HG03064 (cell line): ENCODE data around the gene NPW.

Experiments used
- ATAC-seq: cut with Tn5 transposase; IDR thresholded peaks from one replicate; pipeline ENCODE4 v1.9.1; 2021; ENCODE audit warnings: low read depth; ENCODE audit not compliant: unreplicated experiment

Gene NPW

DNA sequence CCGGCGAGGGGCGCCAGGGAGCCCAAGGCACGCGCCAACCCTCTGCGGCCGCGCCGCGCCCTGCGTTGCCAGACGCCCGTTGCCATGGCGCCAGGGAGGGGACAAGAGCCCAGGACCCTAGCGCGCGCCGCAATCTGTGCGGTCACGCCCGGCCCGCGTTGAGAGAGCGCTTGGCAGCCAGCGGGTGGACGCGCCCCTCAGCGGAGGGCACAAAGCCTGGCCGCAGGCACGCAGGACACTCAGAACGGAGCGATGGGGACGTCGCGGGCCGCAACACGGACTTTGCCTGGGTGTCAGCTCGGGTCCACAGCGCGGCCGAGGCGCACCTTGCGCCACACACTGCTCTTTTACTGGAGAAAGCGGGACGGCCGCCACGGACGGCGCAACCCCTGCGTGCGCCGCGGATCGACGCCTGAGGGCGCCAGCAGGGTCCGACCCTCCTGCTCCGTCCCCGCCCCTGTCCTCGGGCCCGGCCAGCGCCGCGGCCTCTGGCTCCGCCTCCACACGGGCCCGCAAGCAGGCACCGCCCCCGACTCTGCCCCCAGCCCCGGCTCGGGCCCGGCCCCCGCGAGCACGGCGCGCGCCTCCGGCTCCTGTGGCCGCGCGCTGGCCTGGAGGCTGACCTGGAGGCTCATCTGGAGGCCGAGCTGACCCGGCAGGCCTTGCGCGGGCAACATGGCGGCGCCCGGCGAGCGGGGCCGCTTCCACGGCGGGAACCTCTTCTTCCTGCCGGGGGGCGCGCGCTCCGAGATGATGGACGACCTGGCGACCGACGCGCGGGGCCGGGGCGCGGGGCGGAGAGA lies 35.8 kb upstream of the NPW start, which contains the start of gene GFER:
Gene GFER, plus strand, starts transcription at position 650 of the 803 bp plus-strand sequence. Its CDS starts 26 bp downstream, at position 676.
- peak; percentile 64 for ATAC-seq

DNA sequence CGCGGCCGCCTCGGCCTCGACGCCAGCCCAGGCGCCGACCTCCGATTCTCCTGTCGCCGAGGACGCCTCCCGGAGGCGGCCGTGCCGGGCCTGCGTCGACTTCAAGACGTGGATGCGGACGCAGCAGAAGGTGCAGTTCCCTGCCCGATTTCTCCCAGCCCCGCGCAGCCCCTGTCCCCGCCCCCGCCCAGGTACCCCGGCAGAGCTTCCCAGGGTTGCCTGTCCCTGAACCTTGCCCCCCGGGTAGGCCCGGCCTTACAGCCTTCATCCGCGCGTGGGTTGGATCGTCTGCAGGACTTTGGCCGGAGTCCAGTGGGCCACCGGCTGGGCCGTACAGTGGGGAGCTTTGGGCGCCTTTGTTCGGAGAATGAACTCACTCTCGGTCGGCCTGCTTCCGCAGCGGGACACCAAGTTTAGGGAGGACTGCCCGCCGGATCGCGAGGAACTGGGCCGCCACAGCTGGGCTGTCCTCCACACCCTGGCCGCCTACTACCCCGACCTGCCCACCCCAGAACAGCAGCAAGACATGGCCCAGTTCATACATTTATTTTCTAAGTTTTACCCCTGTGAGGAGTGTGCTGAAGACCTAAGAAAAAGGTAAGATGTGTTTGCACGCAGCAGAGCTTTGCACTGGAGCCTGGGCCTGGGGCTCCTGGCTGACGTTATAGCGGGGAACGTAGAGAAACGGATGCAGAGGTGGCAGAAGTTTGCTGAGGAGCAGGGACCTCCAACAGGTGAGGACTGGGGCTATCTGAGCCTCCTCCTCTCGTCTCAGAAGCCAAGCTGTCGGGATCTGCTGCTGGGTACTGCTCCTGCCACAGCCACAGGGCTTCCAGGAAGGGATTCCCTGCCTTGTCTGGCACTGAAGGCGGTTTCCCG lies 35.0 kb upstream of the NPW start:
- ATAC-seq, result no peak

DNA sequence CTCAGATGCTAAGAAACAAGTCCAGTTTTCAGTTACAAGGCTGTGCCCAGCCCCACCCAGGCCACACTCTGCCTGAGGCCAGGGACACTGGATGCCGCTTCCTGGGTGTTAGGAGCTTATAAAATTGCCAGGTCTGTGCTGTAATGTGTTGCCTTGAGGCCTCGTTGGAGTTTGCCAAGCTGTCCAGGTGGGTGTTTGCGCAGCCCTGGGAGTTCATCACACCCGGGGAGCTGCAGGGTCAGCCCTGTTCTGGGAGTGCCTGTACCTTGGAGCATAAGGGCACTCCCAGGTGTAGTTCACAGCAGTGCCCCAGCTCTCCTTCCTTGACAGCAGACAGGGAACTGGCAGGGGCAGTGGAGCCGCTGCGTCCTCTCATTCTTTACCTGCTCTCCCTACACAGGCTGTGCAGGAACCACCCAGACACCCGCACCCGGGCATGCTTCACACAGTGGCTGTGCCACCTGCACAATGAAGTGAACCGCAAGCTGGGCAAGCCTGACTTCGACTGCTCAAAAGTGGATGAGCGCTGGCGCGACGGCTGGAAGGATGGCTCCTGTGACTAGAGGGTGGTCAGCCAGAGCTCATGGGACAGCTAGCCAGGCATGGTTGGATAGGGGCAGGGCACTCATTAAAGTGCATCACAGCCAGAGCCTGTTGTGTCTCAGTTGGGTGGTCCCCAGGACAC lies 34.0 kb upstream of the NPW start:
- no peak for ATAC-seq

GRCh38 chr16:1987198-1987597 lies 32.4 kb upstream of the NPW start:
- no peak for ATAC-seq

DNA sequence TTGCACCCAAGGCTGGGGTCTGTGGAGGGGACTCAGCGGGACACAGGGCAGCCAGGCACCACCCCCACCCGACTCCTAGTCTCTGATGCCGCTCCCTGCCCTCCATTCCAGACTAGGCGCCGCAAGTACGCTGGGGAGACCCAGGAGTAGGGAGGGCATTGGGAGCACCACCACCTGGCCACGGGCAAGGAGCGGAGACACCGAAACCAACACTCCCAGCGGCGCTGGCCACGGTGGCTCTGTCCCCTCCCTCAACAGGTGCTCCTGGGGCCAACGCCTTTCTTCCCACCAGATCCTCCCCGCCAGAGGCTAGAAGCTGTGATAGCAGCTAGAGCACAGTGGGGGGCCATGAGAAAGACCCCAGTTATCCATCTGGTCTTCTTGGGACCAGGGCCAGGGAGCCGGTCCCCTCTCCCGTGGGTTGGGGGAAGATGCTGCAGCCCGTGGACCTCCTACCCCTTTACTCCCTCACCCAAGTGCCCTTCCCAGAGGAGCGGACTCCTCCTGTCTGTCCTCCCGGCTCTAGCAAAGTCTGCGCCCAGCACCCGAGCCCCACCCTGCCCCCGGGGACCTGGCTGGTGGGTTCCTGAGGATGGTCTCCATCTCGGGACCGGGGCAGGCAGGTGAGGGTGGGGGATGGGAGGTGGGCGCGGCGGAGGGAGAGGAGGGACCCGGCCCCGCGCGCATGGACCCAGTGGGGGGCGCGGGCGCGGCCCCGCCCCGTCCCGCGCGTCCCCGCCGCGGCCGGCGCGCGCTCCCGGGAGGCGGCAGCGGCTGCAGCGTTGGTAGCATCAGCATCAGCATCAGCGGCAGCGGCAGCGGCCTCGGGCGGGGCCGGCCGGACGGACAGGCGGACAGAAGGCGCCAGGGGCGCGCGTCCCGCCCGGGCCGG lies 30.1 kb upstream of the NPW start, which contains the start of gene SYNGR3:
Gene SYNGR3, plus strand, starts transcription at position 762 of the 892 bp plus-strand sequence. CDS start 133 bp downstream, outside the sequence.
- no peak for ATAC-seq

GRCh38 chr16:1990101-1990350 lies 29.6 kb upstream of the NPW start:
- ATAC-seq, result no peak

DNA sequence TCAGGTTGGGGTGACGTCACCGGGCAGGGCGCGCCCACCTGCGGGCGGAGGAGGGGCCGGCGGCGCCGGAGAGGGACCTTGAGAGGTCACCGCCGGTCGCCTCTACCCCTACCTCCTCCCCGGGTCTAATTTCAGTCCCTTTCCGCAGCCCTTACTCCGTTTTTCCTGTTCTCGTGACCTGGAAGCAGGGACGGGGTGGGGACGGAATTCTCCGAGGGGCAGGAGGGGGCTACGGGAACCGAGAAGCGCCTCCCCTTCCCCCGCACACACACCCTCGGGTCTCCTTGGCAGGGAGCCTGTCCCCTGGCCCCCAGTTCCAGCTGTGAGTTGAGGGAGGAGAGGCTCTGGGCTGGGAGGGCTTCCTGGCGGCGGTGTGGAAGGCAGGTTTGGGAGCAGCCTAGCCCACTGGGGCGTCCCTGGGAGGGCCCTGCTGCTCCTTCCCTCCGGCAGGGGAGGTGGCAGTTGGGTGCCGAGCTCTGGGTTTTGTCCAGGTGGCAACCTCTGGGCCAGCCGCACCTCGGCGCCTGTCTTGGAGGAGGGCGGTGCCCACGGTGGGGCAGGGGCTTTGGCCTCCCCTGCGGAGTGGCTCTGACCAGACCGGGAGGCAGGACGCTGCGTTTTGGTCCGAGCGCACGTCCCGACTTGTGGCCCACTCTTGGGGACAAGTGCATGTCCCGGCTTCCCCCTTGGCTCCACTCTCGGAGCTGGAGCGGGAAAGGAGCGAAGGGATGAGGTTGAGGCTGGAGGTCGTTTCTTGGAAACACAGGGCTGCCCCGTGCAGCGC lies 29.0 kb upstream of the NPW start:
- ATAC-seq, result no peak

DNA sequence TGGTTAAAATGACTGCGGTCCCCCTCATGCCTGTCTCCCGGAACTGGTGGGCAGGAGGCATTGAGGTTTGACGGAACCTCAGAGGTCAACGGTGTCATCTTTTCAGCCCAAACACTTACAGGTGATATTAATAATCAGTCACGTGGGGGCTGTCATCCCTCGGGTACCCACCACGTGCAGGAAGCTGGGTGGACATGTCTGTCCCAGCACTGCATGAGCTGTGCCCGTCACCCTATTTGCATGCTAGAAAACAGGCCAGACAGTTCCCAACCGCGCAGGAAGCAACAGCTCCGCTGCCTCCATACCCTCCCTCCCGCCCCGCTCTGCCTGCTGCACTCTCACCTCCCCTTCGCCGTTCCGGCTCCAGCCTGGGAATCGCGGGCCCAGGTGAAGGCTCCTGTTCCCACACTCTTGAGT lies 28.4 kb upstream of the NPW start:
- ATAC-seq, result no peak

- ATAC-seq, result no peak
These were observed 28.0 kb upstream of the NPW start for GRCh38 chr16:1991588-1991947.

GRCh38 chr16:1991948-1992703 lies 27.5 kb upstream of the NPW start:
- peak; percentile 42 for ATAC-seq

- ATAC-seq, result no peak
These were observed 26.8 kb upstream of the NPW start for GRCh38 chr16:1992704-1993317.

DNA sequence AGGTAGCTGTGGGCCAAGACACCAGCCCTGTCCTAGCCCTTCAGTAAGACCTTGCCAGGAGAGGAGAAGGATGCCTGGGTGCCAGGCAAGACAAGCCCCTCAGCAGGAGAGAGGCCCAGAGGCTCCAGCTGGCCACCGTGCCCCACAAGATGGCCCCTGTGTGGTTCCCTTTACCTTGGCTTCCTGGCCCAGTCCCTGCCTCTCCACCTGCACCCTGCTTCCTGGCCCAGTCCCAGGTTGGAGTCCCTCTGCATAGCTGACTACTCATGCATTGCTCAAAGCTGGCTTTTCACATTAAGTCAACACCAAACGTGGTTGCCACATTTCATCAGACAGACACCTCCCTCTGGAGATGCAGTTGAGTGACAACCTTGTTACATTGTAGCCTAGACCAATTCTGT lies 25.9 kb upstream of the NPW start:
- ATAC-seq, result no peak

DNA sequence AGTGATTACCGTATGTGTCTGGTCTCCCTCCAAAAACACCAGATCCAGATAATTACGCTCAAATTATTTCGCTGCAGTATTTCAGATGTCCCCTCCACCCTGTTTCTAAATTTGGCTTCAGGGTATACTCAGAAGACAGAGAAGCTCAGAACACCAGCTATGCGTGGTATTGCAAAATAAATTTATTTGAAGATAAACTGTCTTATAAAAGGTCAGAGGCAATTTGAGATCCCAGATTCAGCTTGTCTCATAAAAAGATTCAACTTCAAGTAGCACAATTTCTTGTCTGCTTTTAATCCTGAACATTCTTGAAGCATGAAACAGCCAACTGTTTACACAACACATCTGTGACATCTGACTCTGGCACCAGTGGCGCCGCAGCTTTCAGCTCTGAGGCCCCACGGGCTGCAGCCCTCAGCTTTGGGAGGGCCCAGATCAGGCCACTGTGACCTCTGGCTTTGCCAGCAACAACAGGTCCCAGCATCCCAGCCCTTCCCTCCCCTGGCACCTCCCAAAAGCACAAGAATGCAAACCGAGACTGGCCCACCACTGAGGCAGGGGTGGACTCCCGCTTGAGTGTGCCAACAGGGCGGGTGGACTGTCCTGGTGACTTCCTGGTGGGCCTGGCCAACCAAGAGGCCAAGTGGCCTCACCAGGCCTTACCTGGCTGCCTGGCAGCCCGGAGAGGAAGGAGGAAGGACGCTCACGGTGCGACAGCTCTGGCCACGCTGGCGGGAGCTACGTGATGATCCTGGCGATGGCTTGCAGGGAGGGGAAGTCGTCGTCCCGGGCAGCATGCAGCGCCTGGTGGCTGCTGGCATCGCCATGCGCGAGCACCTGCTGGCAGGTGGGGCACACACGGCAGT lies 21.9 kb upstream of the NPW start:
- no peak for ATAC-seq

- no peak for ATAC-seq
These were observed 21.2 kb upstream of the NPW start for GRCh38 chr16:1998360-1998835.

DNA sequence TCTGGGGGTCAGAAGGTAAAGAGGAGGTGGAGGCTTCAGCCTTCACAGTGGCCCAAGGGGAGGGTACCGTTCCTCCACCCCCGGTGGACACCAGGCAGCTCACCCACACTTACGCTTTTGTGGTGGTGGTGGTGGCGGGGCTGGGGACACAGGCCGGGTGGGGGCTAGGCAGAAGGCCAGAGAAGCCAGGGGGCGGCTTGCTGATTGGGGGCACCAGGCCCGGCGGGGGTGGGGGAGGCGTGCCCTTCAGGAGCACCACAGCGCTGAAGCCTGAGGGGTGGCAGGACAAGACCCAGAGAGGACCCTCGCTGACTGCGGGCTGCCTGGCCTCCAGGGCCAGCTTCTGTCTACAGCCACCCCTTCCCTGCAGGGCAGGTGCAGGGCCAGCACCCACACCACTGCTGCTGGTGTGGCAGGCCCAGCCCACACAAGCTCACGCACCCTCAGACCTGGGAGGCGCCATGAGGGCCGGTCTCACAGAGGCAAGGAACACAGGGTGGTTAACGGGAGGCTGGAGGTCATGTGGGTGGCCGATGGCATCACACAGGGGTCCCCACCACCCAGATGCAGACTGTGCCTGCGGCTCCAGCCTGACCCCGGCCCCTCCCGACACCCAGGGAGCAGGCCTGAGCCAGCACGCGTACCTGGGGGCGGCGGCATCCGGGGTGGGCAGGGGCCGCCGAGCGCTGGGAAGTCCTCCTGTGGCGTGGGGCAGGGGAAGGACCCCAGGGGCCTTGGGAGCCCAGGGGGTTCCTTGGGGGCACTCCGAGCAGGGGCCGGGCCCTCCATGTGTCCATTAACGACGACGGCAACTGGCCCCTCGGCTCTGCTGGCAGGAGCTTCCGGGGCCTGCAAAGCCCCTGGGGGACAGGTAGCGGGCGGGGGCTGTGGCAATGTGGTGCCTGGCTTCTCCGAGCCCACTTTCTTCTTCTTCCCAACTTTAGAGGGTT lies 20.5 kb upstream of the NPW start:
- ATAC-seq, result no peak

GRCh38 chr16:1999866-2000514 lies 19.6 kb upstream of the NPW start:
- no peak for ATAC-seq
